ENCODE measurements around the gene TMEM164. TPM values are rescaled to one million over a fixed set of nuclear protein-coding genes. Genes with fewer than 3 reads are reported as not detected.

The TMEM164 gene
- total RNA-seq, 2 experiments from 2014 or later, result 9.1 to 11.0 TPM

- Mint-ChIP-seq H3K36me3 (peaks cover 21% of the 10 kb centered on the region), H3K4me1 (peaks cover 4% of the 10 kb centered on the region)
These were observed 180.4 kb downstream of the TMEM164 start for GRCh38 chrX:110183314-110183713.

DNA sequence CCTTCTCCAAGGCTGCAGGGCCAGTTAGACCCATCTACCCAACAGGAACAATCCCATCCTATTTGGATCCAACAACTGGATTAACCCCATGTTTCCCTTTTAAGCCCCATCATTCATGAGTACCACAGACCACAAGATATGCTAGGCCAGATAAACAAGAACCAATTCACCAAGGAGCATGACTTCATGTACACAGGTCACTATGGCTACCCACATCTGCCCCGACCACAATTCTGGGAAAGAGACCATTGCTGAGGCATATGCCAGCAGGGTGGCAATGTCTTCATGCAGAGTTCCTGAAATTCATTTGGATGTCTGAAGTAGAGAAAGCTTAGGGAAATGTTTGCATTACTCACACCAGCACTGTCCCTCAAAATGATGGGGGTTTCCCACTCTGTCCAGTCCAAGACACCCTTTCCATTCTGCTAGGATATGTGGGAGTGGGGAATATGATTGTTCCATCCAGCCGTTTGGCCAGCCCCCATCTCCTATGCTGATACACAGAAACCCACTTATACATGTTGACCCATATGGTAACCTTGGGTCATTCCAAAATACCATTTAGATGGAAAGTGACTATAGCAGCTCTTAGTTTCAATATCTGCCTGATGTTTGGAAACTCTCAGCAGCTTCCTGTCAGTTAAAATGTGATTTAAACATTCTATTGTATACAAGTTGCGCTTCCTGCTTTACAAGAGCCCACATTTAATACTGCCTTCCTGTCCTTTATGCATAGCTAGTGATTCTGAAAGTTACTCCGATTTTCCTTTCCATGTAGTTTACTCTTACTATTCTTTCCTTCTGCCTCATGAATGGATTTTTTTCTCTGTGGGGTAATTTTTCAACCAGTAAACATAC is 186.0 kb downstream of the TMEM164 start:
- Mint-ChIP-seq H3K27ac (peak overlapping the region; percentile 48), H3K4me3 (no peak overlapping the region), H3K9me3 (peaks cover 5% of the 10 kb centered on the region), H3K4me1 (peaks cover 13% of the 10 kb centered on the region), H3K36me3 (peaks cover 14% of the 10 kb centered on the region), H3K27me3 (no peaks in the 10 kb centered on the region)
- DNase-seq, result no peak

More at GRCh38 chrX:110183314-110183713, 180.4 kb downstream of the TMEM164 start:
- Mint-ChIP-seq H3K27ac (no peak overlapping the region), H3K27me3 (no peaks in the 10 kb centered on the region), H3K4me3 (no peak overlapping the region), H3K9me3 (peaks cover 5% of the 10 kb centered on the region)
- no peak for DNase-seq

- peaks cover 3% of the 10 kb centered on the region for H3K9me3 Mint-ChIP-seq
- H3K4me3 Mint-ChIP-seq, result no peak overlapping the region
- no peak overlapping the region for H3K27ac Mint-ChIP-seq
- H3K36me3 Mint-ChIP-seq, result peaks cover 1% of the 10 kb centered on the region
- no peak for DNase-seq
- peaks cover 13% of the 10 kb centered on the region for H3K4me1 Mint-ChIP-seq
- no peaks in the 10 kb centered on the region for H3K27me3 Mint-ChIP-seq
These were observed 189.6 kb downstream of the TMEM164 start for GRCh38 chrX:110192516-110192915.

GRCh38 chrX:110194977-110195376 is 192.1 kb downstream of the TMEM164 start:
- Mint-ChIP-seq H3K4me1 (no peaks in the 10 kb centered on the region), H3K4me3 (no peak overlapping the region), H3K27ac (no peak overlapping the region), H3K9me3 (no peaks in the 10 kb centered on the region), H3K27me3 (no peaks in the 10 kb centered on the region), H3K36me3 (no peaks in the 10 kb centered on the region)
- no peak for DNase-seq

DNA sequence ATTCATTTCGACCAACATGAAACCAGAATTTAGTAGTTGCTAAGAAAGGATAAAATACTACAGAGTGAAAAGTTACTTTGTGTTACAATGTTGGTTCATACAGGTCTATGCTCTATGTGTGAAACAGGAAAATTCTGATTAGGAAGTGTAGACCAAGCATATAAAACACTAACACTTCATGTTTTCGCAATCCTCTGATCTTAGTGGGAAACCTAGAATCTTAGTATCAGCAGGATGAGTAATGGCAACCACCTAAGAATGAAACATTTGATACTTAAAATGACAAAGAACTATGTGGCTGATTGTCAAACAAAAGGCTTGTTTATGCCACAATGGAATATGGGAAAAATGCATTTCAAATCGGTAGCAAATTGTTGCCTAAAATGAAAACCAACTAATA is 198.9 kb downstream of the TMEM164 start:
- no peaks in the 10 kb centered on the region for H3K27me3 Mint-ChIP-seq
- DNase-seq, result no peak
- H3K27ac Mint-ChIP-seq, result no peak overlapping the region
- H3K9me3 Mint-ChIP-seq, result no peaks in the 10 kb centered on the region
- H3K36me3 Mint-ChIP-seq, result no peaks in the 10 kb centered on the region
- no peak overlapping the region for H3K4me3 Mint-ChIP-seq
- H3K4me1 Mint-ChIP-seq, result peaks cover 9% of the 10 kb centered on the region

- H3K27ac Mint-ChIP-seq, result no peak overlapping the region
- H3K4me1 Mint-ChIP-seq, result peaks cover 9% of the 10 kb centered on the region
- H3K36me3 Mint-ChIP-seq, result no peaks in the 10 kb centered on the region
- no peaks in the 10 kb centered on the region for H3K27me3 Mint-ChIP-seq
- DNase-seq, result no peak
- no peak overlapping the region for H3K4me3 Mint-ChIP-seq
- H3K9me3 Mint-ChIP-seq, result no peaks in the 10 kb centered on the region
These were observed 202.1 kb downstream of the TMEM164 start for GRCh38 chrX:110204986-110205385.

- H3K4me3 Mint-ChIP-seq, result no peak overlapping the region
- no peak overlapping the region for H3K27ac Mint-ChIP-seq
- H3K9me3 Mint-ChIP-seq, result no peaks in the 10 kb centered on the region
- no peaks in the 10 kb centered on the region for H3K36me3 Mint-ChIP-seq
- peaks cover 9% of the 10 kb centered on the region for H3K4me1 Mint-ChIP-seq
- no peaks in the 10 kb centered on the region for H3K27me3 Mint-ChIP-seq
- no peak for DNase-seq
These were observed 205.2 kb downstream of the TMEM164 start for GRCh38 chrX:110208092-110208491.

DNA sequence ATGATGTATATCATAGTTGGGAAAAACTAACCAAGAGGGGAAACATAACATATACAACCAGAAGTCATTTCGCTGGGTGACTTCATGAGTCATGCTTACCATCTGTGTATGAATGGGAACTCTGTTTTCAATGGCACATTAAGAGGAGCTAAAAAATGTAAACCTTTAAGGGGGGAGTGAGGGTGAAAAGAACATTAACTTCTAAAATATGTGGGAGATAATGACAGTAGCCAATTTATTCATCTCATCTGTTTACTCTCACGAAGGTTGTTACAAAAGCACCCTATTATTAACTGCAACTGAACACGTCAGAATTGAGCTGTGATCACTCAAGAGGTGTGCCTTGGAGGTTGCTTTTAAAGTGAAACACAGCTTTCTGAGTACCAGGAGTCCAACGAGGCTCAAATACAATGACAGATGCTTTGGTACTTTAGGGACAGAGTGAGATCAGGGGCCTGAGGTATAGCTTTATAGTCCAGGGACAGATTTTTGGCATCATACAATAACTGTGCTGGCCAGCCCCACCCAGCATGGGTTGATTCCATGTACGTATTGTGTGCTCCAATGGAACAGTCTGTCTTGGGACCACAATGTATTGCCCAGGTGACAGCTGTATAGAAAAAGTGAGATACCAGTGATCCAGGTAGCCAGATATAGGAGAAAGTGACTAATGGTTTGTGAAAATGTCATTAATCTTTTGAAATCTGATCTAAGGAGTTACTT is 207.7 kb downstream of the TMEM164 start:
- H3K4me3 Mint-ChIP-seq, result no peak overlapping the region
- DNase-seq, result no peak
- peaks cover 2% of the 10 kb centered on the region for H3K4me1 Mint-ChIP-seq

GRCh38 chrX:110211340-110211739 is 208.4 kb downstream of the TMEM164 start:
- Mint-ChIP-seq H3K4me3 (no peak overlapping the region), H3K27ac (no peak overlapping the region), H3K9me3 (no peaks in the 10 kb centered on the region), H3K4me1 (peaks cover 2% of the 10 kb centered on the region), H3K36me3 (peaks cover 4% of the 10 kb centered on the region), H3K27me3 (no peaks in the 10 kb centered on the region)
- DNase-seq, result no peak

More for the DNA sequence above, 207.7 kb downstream of the TMEM164 start:
- peaks cover 3% of the 10 kb centered on the region for H3K36me3 Mint-ChIP-seq
- no peaks in the 10 kb centered on the region for H3K9me3 Mint-ChIP-seq
- no peak overlapping the region for H3K27ac Mint-ChIP-seq
- H3K27me3 Mint-ChIP-seq, result no peaks in the 10 kb centered on the region

DNA sequence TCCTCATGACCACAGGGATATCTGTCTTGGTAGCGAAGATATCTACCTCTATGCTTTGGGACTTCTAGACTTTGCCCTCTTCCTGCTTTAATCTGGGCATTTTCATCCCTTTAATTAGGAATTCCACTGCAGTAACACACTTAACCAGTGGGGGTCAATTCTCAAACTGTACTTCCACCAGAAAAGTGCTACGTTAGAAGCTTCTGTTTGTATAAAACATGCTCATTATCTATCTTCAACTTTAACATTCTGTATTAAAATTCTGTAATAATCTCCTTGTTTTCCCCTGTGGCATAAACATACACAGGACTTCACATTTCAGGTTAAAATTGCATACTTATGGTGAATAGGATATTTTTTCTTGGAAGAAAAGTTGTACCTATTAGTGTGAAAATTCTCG is 209.4 kb downstream of the TMEM164 start:
- Mint-ChIP-seq H3K27ac (no peak overlapping the region), H3K4me1 (peaks cover under 1% of the 10 kb centered on the region), H3K36me3 (peaks cover 5% of the 10 kb centered on the region), H3K27me3 (no peaks in the 10 kb centered on the region), H3K4me3 (no peak overlapping the region), H3K9me3 (no peaks in the 10 kb centered on the region)
- no peak for DNase-seq

GRCh38 chrX:110213183-110213582 is 210.3 kb downstream of the TMEM164 start:
- no peaks in the 10 kb centered on the region for H3K9me3 Mint-ChIP-seq
- H3K27me3 Mint-ChIP-seq, result no peaks in the 10 kb centered on the region
- H3K36me3 Mint-ChIP-seq, result peaks cover 5% of the 10 kb centered on the region
- no peak for DNase-seq
- H3K4me1 Mint-ChIP-seq, result peaks cover 4% of the 10 kb centered on the region
- H3K4me3 Mint-ChIP-seq, result no peak overlapping the region
- H3K27ac Mint-ChIP-seq, result no peak overlapping the region

GRCh38 chrX:110214684-110215083 is 211.8 kb downstream of the TMEM164 start:
- Mint-ChIP-seq H3K27ac (no peak overlapping the region), H3K4me1 (peaks cover 6% of the 10 kb centered on the region), H3K27me3 (no peaks in the 10 kb centered on the region), H3K36me3 (peaks cover 5% of the 10 kb centered on the region), H3K9me3 (no peaks in the 10 kb centered on the region), H3K4me3 (no peak overlapping the region)
- no peak for DNase-seq

GRCh38 chrX:110215411-110215810 is 212.5 kb downstream of the TMEM164 start:
- H3K4me1 Mint-ChIP-seq, result peaks cover 9% of the 10 kb centered on the region
- peaks cover 5% of the 10 kb centered on the region for H3K36me3 Mint-ChIP-seq
- no peaks in the 10 kb centered on the region for H3K27me3 Mint-ChIP-seq
- DNase-seq, result no peak
- no peak overlapping the region for H3K4me3 Mint-ChIP-seq
- no peaks in the 10 kb centered on the region for H3K9me3 Mint-ChIP-seq
- no peak overlapping the region for H3K27ac Mint-ChIP-seq

DNA sequence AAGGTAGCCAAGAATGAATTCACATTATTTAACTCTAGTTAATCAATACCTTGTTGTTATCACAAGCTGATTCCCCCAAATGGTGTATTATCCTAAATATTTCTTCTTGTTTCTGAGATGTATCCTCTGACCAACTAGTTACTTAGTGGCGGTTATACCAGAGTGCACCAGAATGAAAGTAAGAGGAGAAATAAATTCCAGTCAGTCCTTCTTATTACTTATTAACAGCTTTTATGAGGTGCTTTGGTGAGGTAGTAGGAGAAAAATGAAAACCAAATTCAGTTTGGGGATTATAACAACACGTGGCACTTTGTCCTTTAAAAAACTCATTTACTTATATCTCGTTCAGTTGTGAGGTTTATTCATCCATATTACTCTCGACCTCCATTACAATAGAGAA is 213.1 kb downstream of the TMEM164 start:
- no peak for DNase-seq
- H3K36me3 Mint-ChIP-seq, result peaks cover 5% of the 10 kb centered on the region
- H3K27me3 Mint-ChIP-seq, result no peaks in the 10 kb centered on the region
- H3K4me1 Mint-ChIP-seq, result peaks cover 9% of the 10 kb centered on the region
- no peak overlapping the region for H3K27ac Mint-ChIP-seq
- H3K4me3 Mint-ChIP-seq, result no peak overlapping the region
- H3K9me3 Mint-ChIP-seq, result no peaks in the 10 kb centered on the region

GRCh38 chrX:110218591-110218990 is 215.7 kb downstream of the TMEM164 start:
- Mint-ChIP-seq H3K36me3 (peaks cover 9% of the 10 kb centered on the region), H3K4me1 (peaks cover 11% of the 10 kb centered on the region), H3K27ac (no peak overlapping the region)

More at GRCh38 chrX:110218591-110218990, 215.7 kb downstream of the TMEM164 start:
- Mint-ChIP-seq H3K4me3 (no peak overlapping the region), H3K9me3 (no peaks in the 10 kb centered on the region), H3K27me3 (no peaks in the 10 kb centered on the region)
- no peak for DNase-seq

Measured in activated naive CD8-positive, alpha-beta T cell treated with anti-CD3 and anti-CD28 coated beads for 36 hours (primary cell).